Activated CD8-positive, alpha-beta T cell treated with anti-CD3 and anti-CD28 coated beads, Interleukin-2, amount 10 ng/mL, durations not matched to agents 7 days and 5 days (primary cell): ENCODE results near the gene NFYB. TPM values are rescaled to one million over a fixed set of nuclear protein-coding genes. Genes with fewer than 3 reads are reported as not detected.
A peak's percentile ranks its signal among the peaks of the same experiment; 100 is the strongest.

Source experiments
- ATAC-seq: fragments of 150-1000 bp; cut with Tn5 transposase; one replicate; pipeline ENCODE4 v1.10.0; 2021; ENCODE audit warnings: moderate library complexity
- CTCF ChIA-PET: fragments of 350-600 bp; sonication (Branson Sonifier 250); formaldehyde crosslinking; loops from one replicate; lab custom pipeline; 2021; ENCODE audit warnings: antibody characterized with exemption; lab: Charles Lee
- POLR2A ChIA-PET: fragments of 350-600 bp; sonication (Branson Sonifier 250); formaldehyde crosslinking; loops from one replicate; lab custom pipeline; 2021; ENCODE audit warnings: antibody characterized with exemption; lab: Charles Lee
- DNase-seq: peaks from one replicate; pipeline ENCODE4 v3.0.0-alpha.2; 2020
- H3K27ac Mint-ChIP-seq: one replicate; pipeline ENCODE4 v1.8.0; 2021; ENCODE audit warnings: mild to moderate bottlenecking, mixed read lengths
- H3K27me3 Mint-ChIP-seq: one replicate; pipeline ENCODE4 v1.8.0; 2021; ENCODE audit warnings: low read depth, mixed read lengths
- H3K36me3 Mint-ChIP-seq: one replicate; pipeline ENCODE4 v1.8.0; 2021; ENCODE audit warnings: low read depth, mixed read lengths
- H3K4me1 Mint-ChIP-seq: one replicate; pipeline ENCODE4 v1.8.0; 2021; ENCODE audit warnings: low read depth, mixed read lengths
- H3K4me3 Mint-ChIP-seq: one replicate; pipeline ENCODE4 v1.8.0; 2021; ENCODE audit warnings: mild to moderate bottlenecking, mixed read lengths
- H3K9me3 Mint-ChIP-seq: one replicate; pipeline ENCODE4 v1.8.0; 2022; ENCODE audit warnings: mixed read lengths; ENCODE audit not compliant: insufficient read depth
- total RNA-seq, 2 experiments: library from RNA; stranded (reverse); gene quantifications; one replicate each; pipeline ENCODE4 v1.2.3, GENCODE V29; 2021

NFYB gene
- total RNA-seq, 2 experiments from 2014 or later = 25.4 to 29.8 TPM

DNA sequence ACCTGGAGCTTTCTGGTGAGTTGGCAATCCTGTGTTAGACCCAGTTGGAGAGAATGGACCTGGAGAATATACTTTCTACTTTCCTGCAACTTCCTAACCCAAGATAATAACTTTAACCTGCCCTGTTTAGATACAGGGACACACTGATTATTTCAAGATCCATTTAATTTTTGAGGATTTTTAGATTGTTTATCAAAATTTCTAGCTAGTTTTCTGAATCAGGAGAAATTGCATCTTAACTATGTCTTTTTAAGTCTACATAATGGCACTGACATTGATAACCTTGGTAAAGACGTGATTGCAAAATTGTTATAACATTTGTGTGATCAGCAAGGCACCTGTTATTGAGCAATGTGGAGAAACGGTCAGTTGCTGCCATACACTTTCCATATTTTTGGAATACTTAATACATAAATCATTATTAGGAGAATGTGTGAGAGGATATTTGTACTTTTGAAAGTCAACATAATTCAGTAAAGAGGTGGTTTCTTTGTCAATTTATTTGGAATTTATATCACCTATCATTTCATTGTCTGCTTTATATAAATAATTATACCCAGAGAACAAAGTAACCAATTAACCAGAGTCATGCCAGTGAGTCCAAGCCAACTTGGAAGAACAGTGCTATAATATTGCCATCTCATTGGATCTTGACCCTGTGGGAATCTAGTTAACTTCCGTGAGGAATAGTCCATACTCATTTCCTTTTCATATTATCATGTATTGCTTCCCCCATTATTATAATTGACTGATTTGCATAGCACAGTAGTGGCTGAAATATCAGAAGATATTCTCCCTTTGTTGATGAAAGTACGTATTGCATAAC, 28.4 kb downstream of the NFYB start:
- no peak for ATAC-seq
- Mint-ChIP-seq H3K27me3 (no peaks in the 10 kb centered on the region), H3K36me3 (peaks cover 7% of the 10 kb centered on the region), H3K27ac (no peak overlapping the region), H3K4me3 (no peak overlapping the region), H3K4me1 (peaks cover 12% of the 10 kb centered on the region), H3K9me3 (no peaks in the 10 kb centered on the region)
- ChIA-PET POLR2A (interaction anchor here (0.7 to 1.1 kb wide), 2 partner anchors 34 to 220 kb away, joined by 3 to 4 read pairs; no protein-coding TSS in a partner anchor), CTCF (interaction anchor here (0.6 to 5.6 kb wide), 51 partner anchors 9 to 349 kb away, joined by 3 to 80 read pairs (median 7); partner anchors contain the start of genes HCFC2, TDG and TXNRD1)
- no peak for DNase-seq

DNA sequence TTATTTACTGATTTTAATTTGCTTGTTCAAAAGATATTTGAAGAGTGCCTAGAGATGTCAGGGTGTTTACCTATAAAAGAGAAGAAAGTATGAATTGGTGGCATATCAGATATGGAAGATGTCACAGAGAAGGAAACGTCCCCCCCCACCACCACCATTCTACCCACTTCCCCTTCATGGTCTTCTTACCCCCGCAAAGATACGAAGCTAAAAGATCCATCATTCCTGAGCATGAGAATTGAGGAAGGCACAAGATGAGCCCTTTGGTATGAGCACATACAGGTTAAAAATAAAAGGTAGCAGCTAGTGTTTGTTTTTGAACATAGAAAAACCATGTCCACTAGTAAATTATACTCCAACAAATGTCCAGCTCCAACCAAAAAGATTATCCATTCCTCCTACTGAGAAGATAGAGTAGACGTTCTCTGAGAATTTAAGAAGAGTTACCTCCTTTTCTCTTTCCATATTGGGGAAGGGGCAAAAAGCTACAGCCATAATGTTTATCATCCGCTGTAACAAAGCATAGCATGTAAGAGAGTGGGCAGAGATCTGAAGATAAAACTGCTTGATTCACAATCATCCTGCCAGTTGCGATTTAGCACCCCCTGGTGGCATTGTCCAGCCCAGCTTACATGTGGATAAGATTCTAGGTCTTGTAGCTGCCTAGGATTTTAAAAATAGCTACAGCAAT, 29.1 kb downstream of the NFYB start:
- Mint-ChIP-seq H3K4me3 (no peak overlapping the region), H3K36me3 (peaks cover 6% of the 10 kb centered on the region), H3K9me3 (no peaks in the 10 kb centered on the region), H3K4me1 (peaks cover 12% of the 10 kb centered on the region), H3K27ac (peak overlapping the region; percentile 22), H3K27me3 (no peaks in the 10 kb centered on the region)
- DNase-seq = peak; percentile 93
- ChIA-PET POLR2A (interaction anchor here (0.5 to 1.1 kb wide), 3 partner anchors 9 to 220 kb away, joined by 3 to 4 read pairs (median 3); no protein-coding TSS in a partner anchor), CTCF (interaction anchor here (0.6 to 5.6 kb wide), 58 partner anchors 8 to 350 kb away, joined by 3 to 80 read pairs (median 5); partner anchors contain the start of genes HCFC2, NFYB, TDG and TXNRD1)
- peak; percentile 99 for ATAC-seq

DNA sequence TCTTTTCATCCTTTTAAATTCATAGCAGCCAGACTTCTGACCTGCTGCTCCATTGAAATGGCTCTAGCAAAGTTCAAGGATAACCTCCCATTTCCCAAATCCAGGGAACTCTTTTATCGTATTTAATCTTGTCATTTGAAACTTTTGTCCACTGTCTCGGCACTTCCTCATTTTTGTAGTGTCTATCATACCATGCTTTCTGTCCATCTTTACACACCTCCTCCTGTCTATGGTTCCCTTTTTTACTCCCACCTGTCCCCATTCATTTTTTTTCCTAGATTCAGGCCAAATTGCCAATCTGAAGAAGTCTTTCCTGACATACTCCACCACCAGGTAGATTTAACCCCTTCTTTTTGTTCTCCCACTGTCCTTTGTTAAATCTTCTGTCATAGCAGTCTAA, 31.0 kb downstream of the NFYB start:
- CTCF ChIA-PET = interaction anchor here (1.0 to 5.6 kb wide), 7 partner anchors 10 to 228 kb away, joined by 3 to 80 read pairs (median 41); partner anchors contain the start of gene TDG

DNA sequence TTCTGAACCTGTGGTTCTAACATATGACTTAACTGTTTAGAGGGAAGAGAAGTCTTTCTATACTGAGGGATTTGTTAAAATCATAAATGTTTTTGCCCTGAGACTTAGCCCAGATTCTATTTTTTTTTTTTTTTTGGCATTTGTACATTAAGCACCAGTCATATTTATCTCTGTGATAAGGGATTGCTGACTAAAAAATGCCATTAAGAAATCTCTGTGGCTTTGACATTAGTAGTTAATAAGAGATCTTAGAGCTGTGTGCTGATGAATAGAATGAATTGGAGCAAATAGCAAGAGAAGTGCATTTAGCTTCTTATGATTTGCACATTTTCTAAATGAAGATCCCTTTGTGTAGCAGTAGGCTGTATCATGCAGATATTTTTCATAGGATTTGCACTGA, 32.5 kb downstream of the NFYB start:
- no peak for ATAC-seq
- Mint-ChIP-seq H3K4me1 (peaks cover 12% of the 10 kb centered on the region), H3K27me3 (no peaks in the 10 kb centered on the region), H3K36me3 (peaks cover 17% of the 10 kb centered on the region), H3K9me3 (no peaks in the 10 kb centered on the region), H3K27ac (no peak overlapping the region), H3K4me3 (no peak overlapping the region)
- ChIA-PET POLR2A (no interaction called here), CTCF (interaction anchor here (1.2 to 1.3 kb wide), 2 partner anchors 41 to 227 kb away, joined by 3 to 4 read pairs; partner anchors contain the start of gene HCFC2)
- DNase-seq = no peak

More for the DNA sequence above, 31.0 kb downstream of the NFYB start:
- Mint-ChIP-seq H3K4me1 (peaks cover 12% of the 10 kb centered on the region), H3K36me3 (peaks cover 14% of the 10 kb centered on the region), H3K27ac (no peak overlapping the region), H3K9me3 (no peaks in the 10 kb centered on the region), H3K27me3 (no peaks in the 10 kb centered on the region), H3K4me3 (no peak overlapping the region)
- ATAC-seq (no peak), DNase-seq (no peak)
- POLR2A ChIA-PET = no interaction called here

DNA sequence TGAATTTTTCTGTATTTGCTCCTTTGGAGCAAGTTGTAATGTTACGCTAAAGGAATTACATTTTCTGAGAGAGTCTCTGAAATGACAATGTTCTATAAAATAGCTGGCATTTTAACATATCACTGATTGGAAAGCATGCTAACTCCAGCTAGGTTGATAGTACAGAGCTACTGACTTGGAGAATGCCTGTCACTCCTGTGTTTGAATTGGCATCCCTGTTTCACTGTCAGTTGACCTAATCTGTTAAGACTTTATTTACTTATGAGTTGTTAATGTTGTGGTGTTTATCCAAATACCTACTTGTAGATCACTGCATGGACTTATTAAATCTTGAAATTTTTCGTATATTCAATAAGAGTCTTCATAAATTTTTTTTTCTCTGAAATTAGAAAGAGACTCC, 40.1 kb downstream of the NFYB start:
- ATAC-seq (no peak), DNase-seq (no peak)
- Mint-ChIP-seq H3K27ac (no peak overlapping the region), H3K36me3 (peaks cover 37% of the 10 kb centered on the region), H3K4me3 (no peak overlapping the region), H3K9me3 (no peaks in the 10 kb centered on the region), H3K27me3 (no peaks in the 10 kb centered on the region), H3K4me1 (no peaks in the 10 kb centered on the region)
- CTCF ChIA-PET = interaction anchor here (0.6 to 3.4 kb wide), 4 partner anchors 10 to 220 kb away, joined by 3 to 44 read pairs (median 4); no protein-coding TSS in a partner anchor
- POLR2A ChIA-PET = no interaction called here

DNA sequence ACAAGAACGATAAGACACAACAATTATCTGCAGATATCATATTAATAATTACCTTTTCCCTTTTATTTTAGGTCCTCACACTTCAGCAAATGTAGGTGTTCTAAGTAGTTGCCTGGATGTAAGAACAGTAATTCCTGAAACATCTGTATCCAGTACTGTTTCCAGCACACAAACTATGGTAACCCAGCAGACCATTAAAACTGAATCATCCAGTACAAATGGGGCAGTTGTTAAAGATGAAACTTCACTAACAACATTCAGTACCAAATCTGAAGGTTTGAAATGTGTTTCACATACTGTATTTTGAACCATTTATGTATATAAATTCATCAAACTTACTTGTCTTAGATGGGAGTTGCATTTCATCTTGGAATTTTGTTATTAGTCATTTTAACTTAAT, 42.7 kb downstream of the NFYB start:
- DNase-seq (no peak), ATAC-seq (no peak)
- Mint-ChIP-seq H3K27ac (no peak overlapping the region), H3K27me3 (no peaks in the 10 kb centered on the region), H3K4me3 (no peak overlapping the region), H3K4me1 (no peaks in the 10 kb centered on the region), H3K9me3 (no peaks in the 10 kb centered on the region), H3K36me3 (peaks cover 39% of the 10 kb centered on the region)
- POLR2A ChIA-PET = no interaction called here
- CTCF ChIA-PET = interaction anchor here (3.4 kb wide), 1 partner anchor 13 kb away, joined by 44 read pairs; no protein-coding TSS in a partner anchor

DNA sequence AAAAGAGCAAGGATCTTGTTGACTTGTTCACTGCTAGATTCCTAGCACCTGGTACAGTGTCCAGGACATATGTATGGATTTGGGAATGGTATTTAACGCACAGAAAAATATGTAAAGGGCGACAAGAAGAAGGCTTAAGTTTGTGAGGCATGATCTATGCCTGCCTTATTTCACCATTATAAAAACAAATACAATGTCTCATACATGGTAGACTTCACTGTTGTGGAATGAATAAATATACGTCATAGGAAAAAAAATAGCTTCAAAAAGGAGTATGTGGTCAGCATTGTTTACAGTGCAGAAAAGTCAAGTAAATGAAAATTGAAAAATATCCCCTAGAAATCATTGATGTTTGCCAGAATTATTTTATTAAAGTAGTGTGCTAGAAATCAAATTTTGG, 43.7 kb downstream of the NFYB start:
- POLR2A ChIA-PET = no interaction called here
- ATAC-seq (no peak), DNase-seq (no peak)
- Mint-ChIP-seq H3K27me3 (no peaks in the 10 kb centered on the region), H3K36me3 (peaks cover 41% of the 10 kb centered on the region), H3K4me3 (no peak overlapping the region), H3K4me1 (no peaks in the 10 kb centered on the region), H3K9me3 (no peaks in the 10 kb centered on the region), H3K27ac (no peak overlapping the region)
- CTCF ChIA-PET = no interaction called here

DNA sequence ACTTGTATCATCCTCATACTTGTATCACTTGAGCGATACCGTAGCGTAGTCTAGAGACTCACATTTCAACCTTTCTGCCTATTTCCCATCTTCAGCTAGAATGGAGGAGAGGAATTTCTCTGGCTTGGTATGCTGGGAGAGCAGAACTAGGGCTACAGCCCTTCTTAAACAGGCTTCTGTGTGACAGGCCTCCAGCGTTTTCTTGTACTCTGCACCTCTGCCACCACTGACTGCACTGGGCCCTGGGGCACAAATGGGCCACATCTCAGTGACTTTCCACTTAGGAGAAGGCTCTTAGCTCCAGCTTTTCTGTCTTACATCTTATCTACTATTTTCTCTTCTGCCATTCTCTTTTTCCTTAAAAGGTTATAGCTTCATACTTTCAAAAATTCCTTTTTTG, 46.9 kb downstream of the NFYB start:
- Mint-ChIP-seq H3K9me3 (no peaks in the 10 kb centered on the region), H3K27ac (no peak overlapping the region), H3K36me3 (peaks cover 36% of the 10 kb centered on the region), H3K27me3 (no peaks in the 10 kb centered on the region), H3K4me1 (no peaks in the 10 kb centered on the region), H3K4me3 (no peak overlapping the region)
- ATAC-seq (no peak), DNase-seq (no peak)
- ChIA-PET CTCF (interaction anchor here (2.3 kb wide), 1 partner anchor 18 kb away, joined by 10 read pairs; no protein-coding TSS in a partner anchor), POLR2A (no interaction called here)

DNA sequence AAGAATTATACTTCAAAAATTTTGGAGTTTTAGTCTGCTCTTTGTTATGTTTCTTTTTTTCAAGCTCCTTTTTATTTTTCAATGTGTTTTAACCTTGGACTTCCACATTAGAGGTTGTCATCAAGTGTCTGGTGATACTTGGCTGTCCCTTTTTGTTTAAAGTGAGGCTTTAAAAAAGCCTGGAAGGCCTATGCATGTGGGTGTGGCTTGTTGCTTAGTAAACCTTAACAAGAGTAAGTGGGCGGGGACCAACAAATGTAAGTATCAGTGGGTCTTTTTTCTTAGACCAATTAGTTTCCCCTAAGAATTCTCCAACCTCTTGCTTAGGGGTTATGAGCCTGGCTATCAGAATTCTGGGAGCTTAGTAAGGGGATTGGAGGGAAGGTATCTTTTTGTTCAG, 47.3 kb downstream of the NFYB start:
- POLR2A ChIA-PET = no interaction called here
- Mint-ChIP-seq H3K36me3 (peaks cover 36% of the 10 kb centered on the region), H3K9me3 (no peaks in the 10 kb centered on the region), H3K27me3 (no peaks in the 10 kb centered on the region), H3K4me1 (no peaks in the 10 kb centered on the region), H3K27ac (no peak overlapping the region), H3K4me3 (no peak overlapping the region)
- no peak for DNase-seq
- ATAC-seq = no peak
- CTCF ChIA-PET = no interaction called here

DNA sequence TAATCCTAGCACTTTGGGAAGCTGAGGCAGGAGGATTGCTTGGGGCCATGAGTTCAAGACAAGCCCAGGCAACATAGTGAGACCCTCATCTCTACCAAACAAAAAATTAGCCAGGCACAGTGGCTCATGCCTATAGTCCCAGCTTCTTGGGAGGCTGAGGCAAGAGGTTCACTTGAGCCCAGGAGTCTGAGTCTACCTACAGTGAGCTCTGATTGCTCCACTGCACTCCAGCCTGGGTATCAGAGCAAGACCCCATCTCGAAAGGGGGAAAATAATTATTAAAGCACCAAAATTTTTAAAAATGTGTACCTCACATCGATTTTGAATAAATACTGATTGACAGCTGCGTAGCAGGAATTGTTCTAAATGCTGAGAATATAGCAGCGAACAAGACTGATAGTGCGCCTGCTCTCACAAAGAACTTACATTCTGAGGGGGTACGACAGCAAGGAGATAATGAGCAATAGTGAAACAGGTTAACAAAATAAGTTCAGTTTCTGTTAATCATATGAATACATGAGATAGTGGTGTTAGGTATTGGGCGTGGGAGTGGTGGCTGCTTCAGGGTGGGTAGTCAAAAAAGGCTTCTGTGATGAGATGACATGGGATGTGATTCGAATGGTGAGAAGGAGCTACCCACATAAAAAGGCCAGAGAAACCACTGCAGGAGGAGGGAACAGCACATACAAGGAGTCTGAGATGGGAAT, 54.1 kb downstream of the NFYB start:
- ChIA-PET POLR2A (no interaction called here), CTCF (interaction anchor here (6.8 kb wide), 1 partner anchor 24 kb away, joined by 41 read pairs; no protein-coding TSS in a partner anchor)
- ATAC-seq (no peak), DNase-seq (no peak)
- Mint-ChIP-seq H3K36me3 (peaks cover 38% of the 10 kb centered on the region), H3K9me3 (no peaks in the 10 kb centered on the region), H3K27ac (no peak overlapping the region), H3K4me1 (peaks cover 12% of the 10 kb centered on the region), H3K4me3 (no peak overlapping the region), H3K27me3 (no peaks in the 10 kb centered on the region)

DNA sequence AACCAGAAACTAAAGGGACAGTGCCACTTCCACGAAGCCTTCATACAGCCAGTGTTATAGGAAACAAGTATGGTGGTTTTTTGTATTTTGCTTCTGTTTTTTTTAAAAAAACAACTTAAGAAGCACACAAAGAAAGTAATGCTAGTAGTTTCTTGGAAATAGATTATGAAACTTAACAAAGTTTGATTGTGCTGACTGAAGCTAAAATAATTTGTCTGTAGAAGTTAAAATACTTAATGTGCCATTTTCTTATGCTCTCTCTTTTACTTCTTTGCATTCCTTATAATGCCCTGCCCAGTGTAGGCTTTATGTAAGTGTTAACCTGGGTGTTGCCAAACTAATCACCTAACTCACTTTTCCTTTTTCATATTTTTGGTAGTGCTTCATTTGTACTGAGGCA, 57.2 kb downstream of the NFYB start:
- Mint-ChIP-seq H3K9me3 (no peaks in the 10 kb centered on the region), H3K4me1 (peaks cover 12% of the 10 kb centered on the region), H3K27ac (no peak overlapping the region), H3K4me3 (no peak overlapping the region), H3K27me3 (no peaks in the 10 kb centered on the region), H3K36me3 (peaks cover 36% of the 10 kb centered on the region)
- ChIA-PET POLR2A (no interaction called here), CTCF (interaction anchor here (1.0 kb wide), 1 partner anchor 28 kb away, joined by 6 read pairs; no protein-coding TSS in a partner anchor)
- no peak for ATAC-seq
- DNase-seq = no peak
